ENCODE results near the gene SYTL3.
"Not testable (repeated sequence)": the region's sequence is repeated elsewhere in the genome, so short reads cannot be mapped to it uniquely, and the experiment has no call there.

Gene SYTL3

GRCh38 chr6:158694913-158695312, 45.1 kb downstream of the SYTL3 start:
- no peaks in the 10 kb centered on the region for H3K79me2 ChIP-seq (ENCODE audit: control insufficient read depth, insufficient read depth, low read length, poor library complexity)
- no peak overlapping the region for H3K9ac ChIP-seq (ENCODE audit: low read length)
- WGBS (ENCODE audit: extremely low coverage, insufficient coverage, insufficient read length): no CpG with 5 or more reads among the region's 3 CpGs
- H3K79me1 ChIP-seq (ENCODE audit: low read length): peaks cover 6% of the 10 kb centered on the region
- H3K18ac ChIP-seq (ENCODE audit: low read length): no peak overlapping the region
- H3K27ac ChIP-seq (ENCODE audit: low read depth, low read length): no peak overlapping the region
- no peak overlapping the region for H3K4me2 ChIP-seq (ENCODE audit: low read length)
- no peaks in the 10 kb centered on the region for H3K9me3 ChIP-seq (ENCODE audit: insufficient read depth, low read depth, low read length)
- no peak overlapping the region for H3K23ac ChIP-seq (ENCODE audit: low read length)
- no peak overlapping the region for H4K12ac ChIP-seq (ENCODE audit: low read depth, low read length)
- no peak overlapping the region for H3K14ac ChIP-seq (ENCODE audit: low read length)
- no peak overlapping the region for H2BK5ac ChIP-seq (ENCODE audit: low read depth, low read length, poor library complexity)
- H3K4me1 ChIP-seq (ENCODE audit: control insufficient read depth in 1 of 2, insufficient read depth in 2 of 2, low read length in 2 of 2): peaks cover 8 to 9% of the 10 kb centered on the region in 2 experiments
- H2BK120ac ChIP-seq (ENCODE audit: insufficient read depth, low read length, poor library complexity): no peak overlapping the region
- no peak overlapping the region for H4K91ac ChIP-seq (ENCODE audit: low read depth, low read length)
- H4K8ac ChIP-seq (ENCODE audit: low read depth, low read length): no peak overlapping the region
- H3K36me3 ChIP-seq (ENCODE audit: control insufficient read depth in 1 of 2, insufficient read depth in 2 of 2, low read length in 2 of 2): no peaks in the 10 kb centered on the region
- no peak for DNase-seq
- no peak overlapping the region for H3K4ac ChIP-seq (ENCODE audit: low read depth, low read length)
- H2BK12ac ChIP-seq (ENCODE audit: low read length): no peak overlapping the region
- H2AFZ ChIP-seq (ENCODE audit: insufficient read depth, low read length, poor library complexity): no peak overlapping the region
- no peak overlapping the region for H3K4me3 ChIP-seq (ENCODE audit: low read depth, low read length)
- H2AK5ac ChIP-seq (ENCODE audit: low read length): no peak overlapping the region
- no peaks in the 10 kb centered on the region for H3K27me3 ChIP-seq (ENCODE audit: insufficient read depth, low read length)

- H3K9me3 ChIP-seq (ENCODE audit: insufficient read depth, low read depth, low read length): no peaks in the 10 kb centered on the region
These were observed 48.0 kb downstream of the SYTL3 start for GRCh38 chr6:158697811-158698210.

DNA sequence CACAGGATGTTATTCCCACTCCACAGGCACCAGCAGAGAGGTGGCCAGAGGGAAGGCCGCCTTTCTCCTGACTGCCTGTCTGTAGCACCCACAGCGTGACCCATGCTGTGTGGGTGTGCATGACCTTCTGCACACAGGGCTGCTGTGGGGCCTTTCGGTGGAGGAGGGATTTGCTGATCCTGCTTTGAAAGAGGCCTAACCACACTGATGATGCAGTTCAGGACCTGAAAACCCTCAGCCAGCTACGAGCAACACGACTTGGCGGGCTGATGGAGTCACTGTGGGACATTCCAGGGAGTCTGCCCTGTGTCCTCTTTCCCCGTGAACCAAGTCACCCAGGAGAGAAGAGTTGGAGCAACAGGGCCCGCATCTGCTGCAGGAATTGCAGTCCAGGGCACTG, 49.1 kb downstream of the SYTL3 start:
- peak overlapping the region; percentile 11 for H3K4ac ChIP-seq (ENCODE audit: low read depth, low read length)
- peak overlapping the region; percentile 38 for H3K18ac ChIP-seq (ENCODE audit: low read length)
- H3K14ac ChIP-seq (ENCODE audit: low read length): peak overlapping the region; percentile 16
- H3K27me3 ChIP-seq (ENCODE audit: insufficient read depth, low read length): no peaks in the 10 kb centered on the region
- peak; percentile 15 to 29 for DNase-seq
- H3K9ac ChIP-seq (ENCODE audit: low read length): no peak overlapping the region
- WGBS (ENCODE audit: extremely low coverage, insufficient coverage, insufficient read length): no CpG with 5 or more reads among the region's 8 CpGs
- H2BK120ac ChIP-seq (ENCODE audit: insufficient read depth, low read length, poor library complexity): peak overlapping the region; percentile 18
- no peak overlapping the region for H3K4me3 ChIP-seq (ENCODE audit: low read depth, low read length)
- peak overlapping the region; percentile 35 for H4K8ac ChIP-seq (ENCODE audit: low read depth, low read length)
- H3K4me1 ChIP-seq (ENCODE audit: control insufficient read depth in 1 of 2, insufficient read depth in 2 of 2, low read length in 2 of 2): peaks cover 9 to 11% of the 10 kb centered on the region in 2 experiments
- H2AK5ac ChIP-seq (ENCODE audit: low read length): peak overlapping the region; percentile 92
- H3K36me3 ChIP-seq (ENCODE audit: control insufficient read depth in 1 of 2, insufficient read depth in 2 of 2, low read length in 2 of 2): no peaks in the 10 kb centered on the region
- peaks cover 6% of the 10 kb centered on the region for H3K79me1 ChIP-seq (ENCODE audit: low read length)
- H2BK12ac ChIP-seq (ENCODE audit: low read length): peak overlapping the region; percentile 19
- no peak overlapping the region for H3K23ac ChIP-seq (ENCODE audit: low read length)
- H3K4me2 ChIP-seq (ENCODE audit: low read length): no peak overlapping the region
- peak overlapping the region; percentile 75 for H4K91ac ChIP-seq (ENCODE audit: low read depth, low read length)
- no peak overlapping the region for H2AFZ ChIP-seq (ENCODE audit: insufficient read depth, low read length, poor library complexity)
- H3K27ac ChIP-seq (ENCODE audit: low read depth, low read length): no peak overlapping the region
- H2BK5ac ChIP-seq (ENCODE audit: low read depth, low read length, poor library complexity): peak overlapping the region; percentile 5
- H4K12ac ChIP-seq (ENCODE audit: low read depth, low read length): no peak overlapping the region
- H3K9me3 ChIP-seq (ENCODE audit: insufficient read depth, low read depth, low read length): no peaks in the 10 kb centered on the region
- no peaks in the 10 kb centered on the region for H3K79me2 ChIP-seq (ENCODE audit: control insufficient read depth, insufficient read depth, low read length, poor library complexity)

More at GRCh38 chr6:158697811-158698210, 48.0 kb downstream of the SYTL3 start:
- Histone ChIP-seq H3K79me1 (ENCODE audit: low read length) (peaks cover 6% of the 10 kb centered on the region), H3K4me3 (ENCODE audit: low read depth, low read length) (no peak overlapping the region), H3K9ac (ENCODE audit: low read length) (no peak overlapping the region), H3K4ac (ENCODE audit: low read depth, low read length) (no peak overlapping the region), H4K8ac (ENCODE audit: low read depth, low read length) (no peak overlapping the region), H3K36me3 (ENCODE audit: control insufficient read depth in 1 of 2, insufficient read depth in 2 of 2, low read length in 2 of 2) (no peaks in the 10 kb centered on the region), H4K12ac (ENCODE audit: low read depth, low read length) (no peak overlapping the region), H3K4me1 (ENCODE audit: control insufficient read depth in 1 of 2, insufficient read depth in 2 of 2, low read length in 2 of 2) (peaks cover 9 to 11% of the 10 kb centered on the region in 2 experiments), H2AK5ac (ENCODE audit: low read length) (no peak overlapping the region), H3K23ac (ENCODE audit: low read length) (no peak overlapping the region), H2BK12ac (ENCODE audit: low read length) (no peak overlapping the region), H2AFZ (ENCODE audit: insufficient read depth, low read length, poor library complexity) (no peak overlapping the region), H3K27ac (ENCODE audit: low read depth, low read length) (peak overlapping the region; percentile 12), H3K27me3 (ENCODE audit: insufficient read depth, low read length) (no peaks in the 10 kb centered on the region), H4K91ac (ENCODE audit: low read depth, low read length) (no peak overlapping the region), H2BK120ac (ENCODE audit: insufficient read depth, low read length, poor library complexity) (no peak overlapping the region), H3K4me2 (ENCODE audit: low read length) (no peak overlapping the region), H2BK5ac (ENCODE audit: low read depth, low read length, poor library complexity) (no peak overlapping the region), H3K79me2 (ENCODE audit: control insufficient read depth, insufficient read depth, low read length, poor library complexity) (no peaks in the 10 kb centered on the region), H3K14ac (ENCODE audit: low read length) (no peak overlapping the region), H3K18ac (ENCODE audit: low read length) (no peak overlapping the region)
- DNase-seq: peak; percentile 79 to 81
- WGBS (ENCODE audit: extremely low coverage, insufficient coverage, insufficient read length): no CpG with 5 or more reads among the region's 2 CpGs

DNA sequence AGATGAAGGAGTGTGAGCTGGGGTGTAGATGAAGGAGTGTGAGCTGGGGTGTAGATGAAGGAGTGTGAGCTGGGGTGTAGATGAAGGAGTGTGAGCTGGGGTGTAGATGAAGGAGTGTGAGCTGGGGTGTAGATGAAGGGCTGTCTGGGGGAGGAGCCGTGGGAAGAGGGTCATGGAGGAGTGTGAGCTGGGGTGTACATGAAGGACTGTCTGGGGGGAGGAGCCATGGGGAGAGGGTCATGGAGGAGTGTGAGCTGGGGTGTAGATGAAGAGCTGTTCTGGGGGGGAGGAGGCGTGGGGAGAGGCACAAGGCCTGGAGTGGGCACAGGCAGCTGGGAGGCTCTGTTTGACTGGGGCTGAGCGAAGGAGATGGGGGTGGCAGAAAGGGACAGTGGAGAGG, 51.4 kb downstream of the SYTL3 start:
- H3K9me3 ChIP-seq (ENCODE audit: insufficient read depth, low read depth, low read length); H3K79me2 ChIP-seq (ENCODE audit: control insufficient read depth, insufficient read depth, low read length, poor library complexity); H3K4me2 ChIP-seq (ENCODE audit: low read length); H3K18ac ChIP-seq (ENCODE audit: low read length); H2BK5ac ChIP-seq (ENCODE audit: low read depth, low read length, poor library complexity); H3K4ac ChIP-seq (ENCODE audit: low read depth, low read length); H3K36me3 ChIP-seq (ENCODE audit: control insufficient read depth in 1 of 2, insufficient read depth in 2 of 2, low read length in 2 of 2); H4K8ac ChIP-seq (ENCODE audit: low read depth, low read length); H3K9ac ChIP-seq (ENCODE audit: low read length); H3K14ac ChIP-seq (ENCODE audit: low read length); H3K27ac ChIP-seq (ENCODE audit: low read depth, low read length); H2BK120ac ChIP-seq (ENCODE audit: insufficient read depth, low read length, poor library complexity); H4K12ac ChIP-seq (ENCODE audit: low read depth, low read length); H2AK5ac ChIP-seq (ENCODE audit: low read length); DNase-seq; H3K27me3 ChIP-seq (ENCODE audit: insufficient read depth, low read length); H3K23ac ChIP-seq (ENCODE audit: low read length); H3K4me3 ChIP-seq (ENCODE audit: low read depth, low read length); H2AFZ ChIP-seq (ENCODE audit: insufficient read depth, low read length, poor library complexity): not testable (repeated sequence)
- Histone ChIP-seq H3K4me1 (ENCODE audit: control insufficient read depth in 1 of 2, insufficient read depth in 2 of 2, low read length in 2 of 2) (peaks cover 17 to 23% of the 10 kb centered on the region in 2 experiments), H3K79me1 (ENCODE audit: low read length) (peaks cover 22% of the 10 kb centered on the region), H4K91ac (ENCODE audit: low read depth, low read length) (peak overlapping the region; percentile 17), H2BK12ac (ENCODE audit: low read length) (peak overlapping the region; percentile 19)
- no CpG with 5 or more reads among the region's 3 CpGs for WGBS (ENCODE audit: extremely low coverage, insufficient coverage, insufficient read length)

Measured in trophoblast cell (in vitro differentiated cells and primary cell).